ENCODE data around the gene DARS1.

- TF ChIP-seq CTCF (conservative IDR thresholded peaks at IDR 0.05; ENCODE audit: low read depth in 2 of 2) (no peak), EZH2 (IDR thresholded peaks at IDR 0.05; ENCODE audit: low read depth, unreplicated experiment) (no peak), REST (IDR thresholded peaks at IDR 0.05; ENCODE audit: unreplicated experiment) (no peak), STAT1 (IDR thresholded peaks at IDR 0.05; ENCODE audit: unreplicated experiment) (no peak), CREB1 (CRISPR knock-in tag; IDR thresholded peaks at IDR 0.05; ENCODE audit: low read depth) (no peak)
These were observed 32.5 kb downstream of the DARS1 start for GRCh38 chr2:135952891-135953290.

Data from GM23338 (cell line).